22Rv1 (cell line): ENCODE data around the gene MARK4.

Experiments used
- H3K27ac ChIP-seq: fragments of 450-650 bp; 2 replicates; pipeline ENCODE4 v1.5.1; 2017
- ZFX ChIP-seq: fragments of 450-650 bp; IDR thresholded peaks from 2 replicates; pipeline ENCODE4 v1.6.1; 2017; ENCODE audit warnings: antibody characterized with exemption, borderline replicate concordance
- TF ChIP-seq, protein P1 (sequence below): fragments of 450-650 bp; IDR thresholded peaks from 2 replicates; pipeline ENCODE4 v1.5.1; 2017; ENCODE audit warnings: mild to moderate bottlenecking

The MARK4 gene

DNA sequence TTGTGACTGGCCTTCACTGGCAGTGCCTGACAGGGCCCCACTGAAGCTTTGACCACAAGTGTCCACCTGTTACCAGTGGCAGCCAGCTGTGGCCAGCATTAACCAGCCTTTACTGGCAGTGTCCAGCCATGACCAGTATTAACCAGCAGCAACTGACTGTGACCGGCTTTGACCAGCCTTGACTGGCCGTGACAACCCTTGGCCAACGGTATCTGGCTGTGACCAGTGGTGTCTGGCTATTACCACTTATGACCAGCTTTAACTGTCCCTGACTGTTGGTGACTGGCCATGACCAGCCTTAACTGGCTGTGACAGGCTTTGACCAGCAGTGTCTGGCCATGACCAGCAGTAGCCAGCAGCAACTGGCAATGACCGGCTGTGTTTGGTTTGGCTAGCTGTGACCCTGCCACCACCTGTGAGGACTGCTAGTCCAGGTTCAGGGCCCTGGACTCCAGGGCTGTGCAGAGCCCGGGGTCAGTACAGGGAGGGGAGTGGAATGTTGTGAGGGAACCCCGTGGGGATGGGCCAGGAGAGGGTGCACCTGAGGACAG lies 39.4 kb downstream of the MARK4 start:
- no peak for TF ChIP-seq ZFX
- TF ChIP-seq, protein P1, sequence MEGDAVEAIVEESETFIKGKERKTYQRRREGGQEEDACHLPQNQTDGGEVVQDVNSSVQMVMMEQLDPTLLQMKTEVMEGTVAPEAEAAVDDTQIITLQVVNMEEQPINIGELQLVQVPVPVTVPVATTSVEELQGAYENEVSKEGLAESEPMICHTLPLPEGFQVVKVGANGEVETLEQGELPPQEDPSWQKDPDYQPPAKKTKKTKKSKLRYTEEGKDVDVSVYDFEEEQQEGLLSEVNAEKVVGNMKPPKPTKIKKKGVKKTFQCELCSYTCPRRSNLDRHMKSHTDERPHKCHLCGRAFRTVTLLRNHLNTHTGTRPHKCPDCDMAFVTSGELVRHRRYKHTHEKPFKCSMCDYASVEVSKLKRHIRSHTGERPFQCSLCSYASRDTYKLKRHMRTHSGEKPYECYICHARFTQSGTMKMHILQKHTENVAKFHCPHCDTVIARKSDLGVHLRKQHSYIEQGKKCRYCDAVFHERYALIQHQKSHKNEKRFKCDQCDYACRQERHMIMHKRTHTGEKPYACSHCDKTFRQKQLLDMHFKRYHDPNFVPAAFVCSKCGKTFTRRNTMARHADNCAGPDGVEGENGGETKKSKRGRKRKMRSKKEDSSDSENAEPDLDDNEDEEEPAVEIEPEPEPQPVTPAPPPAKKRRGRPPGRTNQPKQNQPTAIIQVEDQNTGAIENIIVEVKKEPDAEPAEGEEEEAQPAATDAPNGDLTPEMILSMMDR = no peak
- H3K27ac ChIP-seq = no peak overlapping the region

DNA sequence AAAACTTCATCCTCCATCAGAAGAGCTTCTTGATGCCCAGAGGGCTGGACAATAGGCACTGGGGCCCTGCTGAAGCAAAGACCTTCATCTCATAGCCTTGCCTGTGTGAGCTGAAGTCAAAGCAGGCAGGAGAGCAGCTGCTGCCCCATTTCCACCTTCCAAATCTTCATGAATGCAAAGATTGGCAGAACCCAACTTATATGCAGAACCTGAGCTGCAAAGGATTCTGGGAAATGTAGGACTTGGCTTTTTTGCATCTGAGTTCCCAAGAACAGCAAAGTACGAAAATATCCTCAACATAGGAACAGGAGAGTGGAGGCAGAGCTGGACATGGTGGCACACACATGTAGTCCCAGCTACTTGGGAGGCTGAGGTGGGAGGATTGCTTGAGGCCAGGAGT lies 40.8 kb downstream of the MARK4 start:
- no peak overlapping the region for H3K27ac ChIP-seq
- TF ChIP-seq, protein P1 = no peak
- TF ChIP-seq ZFX = no peak

DNA sequence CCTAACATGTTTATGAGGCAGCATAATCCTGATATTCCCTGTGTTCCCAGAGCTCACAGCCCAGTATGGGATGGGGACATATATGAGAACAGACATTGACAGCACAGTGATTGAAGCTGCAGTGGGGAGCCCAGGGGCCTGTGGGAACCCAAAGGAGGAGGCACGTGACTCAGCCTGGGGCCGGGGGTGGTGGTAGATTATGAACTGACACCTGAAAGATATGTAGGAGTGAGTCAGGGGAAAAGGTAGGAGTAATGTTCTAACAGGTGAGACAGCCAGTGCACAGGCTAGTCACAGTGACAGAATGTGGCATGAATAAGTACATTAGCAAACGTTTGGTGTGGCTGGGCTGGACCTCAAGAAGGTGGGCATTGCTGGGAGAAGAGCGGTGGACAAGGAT lies 42.6 kb downstream of the MARK4 start:
- H3K27ac ChIP-seq = no peak overlapping the region
- no peak for TF ChIP-seq ZFX
- TF ChIP-seq, protein P1 = no peak

DNA sequence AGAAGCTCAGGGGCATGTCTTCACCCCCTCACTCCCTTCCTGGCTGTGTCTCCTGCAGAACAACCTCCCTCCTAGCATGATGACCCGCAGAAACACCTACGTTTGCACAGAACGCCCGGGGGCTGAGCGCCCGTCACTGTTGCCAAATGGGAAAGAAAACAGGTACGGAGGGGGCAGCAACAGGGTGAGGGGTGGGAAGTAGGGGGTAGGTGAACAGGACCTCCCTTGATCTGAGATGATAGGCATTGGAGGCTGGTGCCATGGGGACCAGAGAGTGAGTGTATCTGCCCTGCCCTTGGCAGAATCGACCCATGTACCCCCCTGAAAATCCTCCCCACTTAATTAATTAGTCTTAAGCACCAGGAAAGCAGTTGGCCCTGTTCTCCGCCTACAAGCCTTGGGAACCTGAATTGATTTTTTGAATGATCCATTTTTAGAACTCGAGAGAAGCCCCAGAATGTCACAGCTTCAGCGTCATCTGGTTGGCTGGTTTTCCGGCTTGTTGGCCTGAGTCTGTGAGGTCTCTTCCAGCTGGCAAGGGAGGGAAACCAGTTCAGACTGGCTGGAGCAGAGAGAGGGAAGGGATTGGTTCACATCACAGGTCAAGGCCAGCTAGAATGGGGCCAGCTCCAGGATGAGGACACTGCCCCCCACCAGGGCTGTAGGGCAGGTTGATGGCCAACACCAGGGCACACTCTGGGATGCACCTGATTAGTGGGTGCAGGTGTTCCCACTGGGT lies 43.4 kb downstream of the MARK4 start:
- TF ChIP-seq ZFX = no peak
- TF ChIP-seq, protein P1 = no peak
- H3K27ac ChIP-seq = no peak overlapping the region

DNA sequence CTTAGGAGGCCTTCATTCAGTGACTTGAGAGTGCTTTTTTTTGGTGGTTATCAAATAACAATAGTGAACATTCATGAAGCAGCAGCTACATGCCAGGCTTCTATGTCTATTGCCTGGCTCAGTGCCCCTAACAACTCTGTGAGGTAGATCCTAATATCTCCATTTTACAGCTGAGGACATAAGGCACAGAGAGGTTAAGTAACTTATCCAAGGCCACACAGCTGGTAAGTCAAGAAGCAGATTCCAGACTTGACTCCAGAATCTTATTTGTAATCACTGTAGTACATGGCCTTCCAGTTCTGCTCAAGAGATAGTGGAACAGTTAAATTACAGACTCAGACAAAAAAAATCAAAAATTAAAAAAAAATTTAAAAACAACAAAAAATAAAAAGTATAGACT lies 44.8 kb downstream of the MARK4 start:
- H3K27ac ChIP-seq = no peak overlapping the region
- TF ChIP-seq, protein P1 = no peak
- TF ChIP-seq ZFX = no peak

DNA sequence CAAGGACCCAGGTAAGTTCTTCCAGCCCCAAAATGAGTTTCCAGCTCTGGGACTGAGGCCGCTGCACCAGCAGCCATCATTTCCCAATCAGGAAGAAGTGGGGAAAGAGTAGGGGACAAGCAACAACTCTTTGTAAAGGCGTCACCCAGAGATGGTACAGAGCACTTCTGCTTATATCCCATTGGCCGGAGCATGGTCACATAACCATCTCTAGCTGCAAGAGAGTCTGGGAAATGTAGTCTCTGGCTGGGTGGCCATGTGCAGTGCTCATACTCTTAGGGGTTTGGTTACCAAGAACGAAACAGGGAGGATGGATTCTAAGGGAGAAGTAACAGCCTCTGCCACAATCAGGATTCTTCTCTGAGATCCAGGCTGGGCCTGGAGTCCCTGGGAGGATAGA lies 45.3 kb downstream of the MARK4 start:
- no peak overlapping the region for H3K27ac ChIP-seq
- no peak for TF ChIP-seq ZFX
- TF ChIP-seq, protein P1 = no peak

DNA sequence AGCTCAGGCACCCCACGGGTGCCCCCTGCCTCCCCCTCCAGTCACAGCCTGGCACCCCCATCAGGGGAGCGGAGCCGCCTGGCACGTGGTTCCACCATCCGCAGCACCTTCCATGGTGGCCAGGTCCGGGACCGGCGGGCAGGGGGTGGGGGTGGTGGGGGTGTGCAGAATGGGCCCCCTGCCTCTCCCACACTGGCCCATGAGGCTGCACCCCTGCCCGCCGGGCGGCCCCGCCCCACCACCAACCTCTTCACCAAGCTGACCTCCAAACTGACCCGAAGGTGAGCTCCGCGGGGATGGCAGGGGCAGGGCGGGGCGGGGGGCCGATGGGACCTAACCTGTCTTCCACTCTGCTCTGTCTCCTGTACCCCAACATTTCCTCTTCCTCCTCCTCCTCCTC lies 46.6 kb downstream of the MARK4 start:
- TF ChIP-seq, protein P1 = no peak
- no peak for TF ChIP-seq ZFX

More for the DNA sequence above, 46.6 kb downstream of the MARK4 start:
- H3K27ac ChIP-seq = no peak overlapping the region
